HEK293 (cell line): ENCODE results near the gene CAND1.

Source experiments
- INSM2 ChIP-seq: fragments of 450-650 bp; formaldehyde crosslinking; IDR thresholded peaks from 2 replicates; pipeline ENCODE4 v1.5.1; 2016; ENCODE audit warnings: missing biosample characterization, missing genetic modification characterization
- KLF17 ChIP-seq: fragments of 450-650 bp; formaldehyde crosslinking; IDR thresholded peaks from 2 replicates; pipeline ENCODE4 v1.5.1; 2016; ENCODE audit warnings: missing biosample characterization, missing genetic modification characterization
- KLF9 ChIP-seq: fragments of 450-650 bp; formaldehyde crosslinking; IDR thresholded peaks from 2 replicates; pipeline ENCODE4 v1.5.1; 2016; ENCODE audit warnings: missing biosample characterization, missing genetic modification characterization, low read depth
- MEIS1 ChIP-seq: sonication (generic); formaldehyde crosslinking; IDR thresholded peaks from 2 replicates; pipeline ENCODE4 v1.8.1; 2022; ENCODE audit warnings: missing genetic modification reagents, mild to moderate bottlenecking, borderline replicate concordance
- OSR2 ChIP-seq: fragments of 450-650 bp; formaldehyde crosslinking; IDR thresholded peaks from 2 replicates; pipeline ENCODE4 v1.5.1; 2016; ENCODE audit warnings: missing biosample characterization, missing genetic modification characterization
- PBX3 ChIP-seq: sonication (generic); formaldehyde crosslinking; IDR thresholded peaks from 2 replicates; pipeline ENCODE4 v1.8.1; 2022; ENCODE audit warnings: mild to moderate bottlenecking, moderate library complexity, missing genetic modification reagents
- PRDM4 ChIP-seq: fragments of 450-650 bp; formaldehyde crosslinking; IDR thresholded peaks from 2 replicates; pipeline ENCODE4 v1.5.1; 2017; ENCODE audit warnings: missing biosample characterization, missing genetic modification characterization
- SP7 ChIP-seq: fragments of 450-650 bp; formaldehyde crosslinking; IDR thresholded peaks from 2 replicates; pipeline ENCODE4 v1.5.1; 2016; ENCODE audit warnings: missing biosample characterization, missing genetic modification characterization
- TRIM28 ChIP-seq: IDR thresholded peaks from 2 replicates; pipeline ENCODE4 v1.6.1; 2011; ENCODE audit warnings: low read length, control low read depth, borderline replicate concordance
- TSHZ1 ChIP-seq: fragments of 450-650 bp; formaldehyde crosslinking; IDR thresholded peaks from 2 replicates; pipeline ENCODE4 v1.5.1; 2016; ENCODE audit warnings: missing biosample characterization, missing genetic modification characterization, borderline replicate concordance
- ZBTB20 ChIP-seq: fragments of 450-650 bp; formaldehyde crosslinking; IDR thresholded peaks from 2 replicates; pipeline ENCODE4 v1.5.1; 2016; ENCODE audit warnings: missing biosample characterization, missing genetic modification characterization
- ZIC2 ChIP-seq: fragments of 450-650 bp; formaldehyde crosslinking; IDR thresholded peaks from 2 replicates; pipeline ENCODE4 v1.5.1; 2016; ENCODE audit warnings: missing biosample characterization, missing genetic modification characterization
- ZNF121 ChIP-seq: fragments of 450-650 bp; formaldehyde crosslinking; IDR thresholded peaks from 2 replicates; pipeline ENCODE4 v1.5.1; 2016; ENCODE audit warnings: missing biosample characterization, missing genetic modification characterization
- ZNF302 ChIP-seq: fragments of 450-650 bp; formaldehyde crosslinking; IDR thresholded peaks from 2 replicates; pipeline ENCODE4 v1.5.1; 2016; ENCODE audit warnings: missing biosample characterization, missing genetic modification characterization, low read depth
- ZNF366 ChIP-seq: fragments of 450-650 bp; formaldehyde crosslinking; conservative IDR thresholded peaks from 2 replicates; pipeline ENCODE4 v1.5.1; 2016; ENCODE audit warnings: missing biosample characterization, missing genetic modification characterization
- ZNF37A ChIP-seq: fragments of 450-650 bp; IDR thresholded peaks from 2 replicates; pipeline ENCODE4 v1.5.1; 2018; ENCODE audit warnings: missing biosample characterization, missing genetic modification characterization
- ZNF404 ChIP-seq: fragments of 450-650 bp; formaldehyde crosslinking; IDR thresholded peaks from 2 replicates; pipeline ENCODE4 v1.5.1; 2017; ENCODE audit warnings: missing biosample characterization, missing genetic modification characterization
- ZNF433 ChIP-seq: fragments of 450-650 bp; formaldehyde crosslinking; IDR thresholded peaks from 2 replicates; pipeline ENCODE4 v1.5.1; 2016; ENCODE audit warnings: missing biosample characterization, missing genetic modification characterization, low read depth
- ZNF529 ChIP-seq: fragments of 450-650 bp; formaldehyde crosslinking; IDR thresholded peaks from 2 replicates; pipeline ENCODE4 v1.5.1; 2017; ENCODE audit warnings: missing genetic modification characterization, missing biosample characterization; ENCODE audit not compliant: insufficient replicate concordance
- ZNF548 ChIP-seq: fragments of 450-650 bp; formaldehyde crosslinking; IDR thresholded peaks from 2 replicates; pipeline ENCODE4 v1.5.1; 2016; ENCODE audit warnings: missing biosample characterization, missing genetic modification characterization
- ZNF555 ChIP-seq: fragments of 450-650 bp; formaldehyde crosslinking; conservative IDR thresholded peaks from 2 replicates; pipeline ENCODE4 v1.5.1; 2017; ENCODE audit warnings: missing biosample characterization, mild to moderate bottlenecking, missing genetic modification characterization, inconsistent platforms
- ZNF585B ChIP-seq: fragments of 450-650 bp; formaldehyde crosslinking; IDR thresholded peaks from 2 replicates; pipeline ENCODE4 v1.5.1; 2016; ENCODE audit warnings: missing biosample characterization, missing genetic modification characterization
- ZNF639 ChIP-seq: fragments of 450-650 bp; formaldehyde crosslinking; IDR thresholded peaks from 2 replicates; pipeline ENCODE4 v1.5.1; 2016; ENCODE audit warnings: missing biosample characterization, missing genetic modification characterization
- ZNF660 ChIP-seq: fragments of 450-650 bp; IDR thresholded peaks from 2 replicates; pipeline ENCODE4 v1.5.1; 2018; ENCODE audit warnings: missing biosample characterization, mild to moderate bottlenecking, missing genetic modification characterization
- ZNF670 ChIP-seq: fragments of 450-650 bp; formaldehyde crosslinking; IDR thresholded peaks from 2 replicates; pipeline ENCODE4 v1.5.1; 2016; ENCODE audit warnings: missing biosample characterization, missing genetic modification characterization, low read depth
- ZNF768 ChIP-seq: fragments of 450-650 bp; formaldehyde crosslinking; IDR thresholded peaks from 2 replicates; pipeline ENCODE4 v1.5.1; 2018; ENCODE audit warnings: missing biosample characterization, mild to moderate bottlenecking, missing genetic modification characterization
- ZNF837 ChIP-seq: fragments of 450-650 bp; formaldehyde crosslinking; IDR thresholded peaks from 2 replicates; pipeline ENCODE4 v1.5.1; 2016; ENCODE audit warnings: missing biosample characterization, missing genetic modification characterization
- ZSCAN16 ChIP-seq: fragments of 450-650 bp; formaldehyde crosslinking; IDR thresholded peaks from 2 replicates; pipeline ENCODE4 v1.5.1; 2016; ENCODE audit warnings: missing biosample characterization, missing genetic modification characterization
- ZSCAN18 ChIP-seq: fragments of 450-650 bp; formaldehyde crosslinking; IDR thresholded peaks from 2 replicates; pipeline ENCODE4 v1.5.1; 2016; ENCODE audit warnings: missing biosample characterization, missing genetic modification characterization

Gene CAND1

GRCh38 chr12:67268335-67268895 is 743 bp upstream of the CAND1 start (continued):
- no peak for TF ChIP-seq INSM2 (tag by site-specific recombination)
- peak; percentile 35; the same call in 1 of the 2 replicates for TF ChIP-seq ZBTB20 (tag by site-specific recombination)
- TF ChIP-seq ZNF121 (tag by site-specific recombination): no peak
- TF ChIP-seq ZNF837 (tag by site-specific recombination): no peak
- no peak for TF ChIP-seq TSHZ1
- no peak for TF ChIP-seq ZNF302 (tag by site-specific recombination)
- no peak; the same call in none of the 2 replicates for TF ChIP-seq OSR2 (tag by site-specific recombination)
- TF ChIP-seq KLF9 (tag by site-specific recombination): no peak
- no peak for TF ChIP-seq PRDM4
- no peak for TF ChIP-seq ZNF670 (tag by site-specific recombination)
- no peak for TF ChIP-seq ZNF639 (tag by site-specific recombination)
- no peak for TF ChIP-seq ZNF433
- no peak for TF ChIP-seq ZSCAN16
- no peak for TF ChIP-seq ZIC2
- no peak for TF ChIP-seq ZNF585B (tag by site-specific recombination)
- no peak for TF ChIP-seq ZNF548
- no peak for TF ChIP-seq ZNF529
- TF ChIP-seq KLF17 (tag by site-specific recombination): no peak
- TF ChIP-seq ZSCAN18: no peak
- TF ChIP-seq PBX3: no peak
- peak; percentile 89 for TF ChIP-seq TRIM28
- TF ChIP-seq ZNF555 (tag by site-specific recombination): no peak
- peak; percentile 88; the same call in 1 of the 2 replicates for TF ChIP-seq ZNF768 (tag by site-specific recombination)
- no peak for TF ChIP-seq ZNF404 (tag by site-specific recombination)
- TF ChIP-seq MEIS1 (CRISPR knock-in tag): no peak
- TF ChIP-seq ZNF37A (tag by site-specific recombination): no peak
- TF ChIP-seq ZNF366 (tag by site-specific recombination): no peak
- TF ChIP-seq ZNF660: peak; percentile 4
- no peak for TF ChIP-seq SP7 (tag by site-specific recombination)
